ENCODE results near the gene WDR37.

- no peak for TF ChIP-seq POLR2AphosphoS5 (IDR thresholded peaks at IDR 0.05; ENCODE audit: low read depth, low read length)
- no peak for TF ChIP-seq POLR2A (IDR thresholded peaks at IDR 0.05; ENCODE audit: low read depth, low read length)
- no peak for TF ChIP-seq SPI1 (IDR thresholded peaks at IDR 0.05; ENCODE audit: low read depth, low read length)
Measured at GRCh38 chr10:1169981-1170866, 114.0 kb downstream of the WDR37 start.
